ENCODE measurements around the gene HAUS7.

The HAUS7 gene

GRCh38 chrX:153420851-153421599, 49.4 kb downstream of the HAUS7 start:
- TF ChIP-seq REST (IDR thresholded peaks at IDR 0.05; ENCODE audit: insufficient read depth in 1 of 2, low read depth in 2 of 2, low read length in 2 of 2) = no peak
- no peak for TF ChIP-seq SIN3A (IDR thresholded peaks at IDR 0.05; ENCODE audit: borderline replicate concordance, insufficient read depth, low read length)
- no peak for TF ChIP-seq FOXP2 (optimal IDR thresholded peaks at IDR 0.05; ENCODE audit: borderline replicate concordance, extremely low read depth, extremely low read length, insufficient read depth)
- TF ChIP-seq POLR2AphosphoS5 (IDR thresholded peaks at IDR 0.05; ENCODE audit: low read depth, low read length) = no peak
- TF ChIP-seq TAF1 (IDR thresholded peaks at IDR 0.05; ENCODE audit: borderline replicate concordance, insufficient read depth, low read length) = no peak

GRCh38 chrX:153417637-153418036, 52.7 kb downstream of the HAUS7 start:
- TF ChIP-seq FOXP2 (optimal IDR thresholded peaks at IDR 0.05; ENCODE audit: borderline replicate concordance, extremely low read depth, extremely low read length, insufficient read depth) (no peak), POLR2AphosphoS5 (IDR thresholded peaks at IDR 0.05; ENCODE audit: low read depth, low read length) (no peak), TAF1 (IDR thresholded peaks at IDR 0.05; ENCODE audit: borderline replicate concordance, insufficient read depth, low read length) (no peak), REST (IDR thresholded peaks at IDR 0.05; ENCODE audit: insufficient read depth in 1 of 2, low read depth in 2 of 2, low read length in 2 of 2) (no peak), SIN3A (IDR thresholded peaks at IDR 0.05; ENCODE audit: borderline replicate concordance, insufficient read depth, low read length) (no peak)

GRCh38 chrX:153416781-153417450, 53.5 kb downstream of the HAUS7 start:
- TF ChIP-seq TAF1 (IDR thresholded peaks at IDR 0.05; ENCODE audit: borderline replicate concordance, insufficient read depth, low read length) (no peak), FOXP2 (optimal IDR thresholded peaks at IDR 0.05; ENCODE audit: borderline replicate concordance, extremely low read depth, extremely low read length, insufficient read depth) (no peak), SIN3A (IDR thresholded peaks at IDR 0.05; ENCODE audit: borderline replicate concordance, insufficient read depth, low read length) (no peak), POLR2AphosphoS5 (IDR thresholded peaks at IDR 0.05; ENCODE audit: low read depth, low read length) (no peak), REST (IDR thresholded peaks at IDR 0.05; ENCODE audit: insufficient read depth in 1 of 2, low read depth in 2 of 2, low read length in 2 of 2) (no peak)

GRCh38 chrX:153414856-153415510, 55.4 kb downstream of the HAUS7 start:
- TF ChIP-seq TAF1 (IDR thresholded peaks at IDR 0.05; ENCODE audit: borderline replicate concordance, insufficient read depth, low read length) (no peak), REST (IDR thresholded peaks at IDR 0.05; ENCODE audit: insufficient read depth in 1 of 2, low read depth in 2 of 2, low read length in 2 of 2) (no peak), SIN3A (IDR thresholded peaks at IDR 0.05; ENCODE audit: borderline replicate concordance, insufficient read depth, low read length) (no peak), POLR2AphosphoS5 (IDR thresholded peaks at IDR 0.05; ENCODE audit: low read depth, low read length) (no peak), FOXP2 (optimal IDR thresholded peaks at IDR 0.05; ENCODE audit: borderline replicate concordance, extremely low read depth, extremely low read length, insufficient read depth) (no peak)
